Adrenal gland (tissue), 12 donors: ENCODE measurements around the gene TNFAIP3. TPM values are rescaled to one million over a fixed set of nuclear protein-coding genes. Genes with fewer than 3 reads are reported as not detected.

Experiments used
- DNase-seq, 7 donors: peaks; one replicate each; pipeline ENCODE4 v3.0.0-alpha.2; 2019 to 2020
- H3K27ac ChIP-seq, 5 donors: fragments of 200-600 bp; sonication (generic) in 4 of 5; 1 replicate in 3 of 5; 2 replicates in 2 of 5; pipeline versions ENCODE4 v1.5.1 to v1.8.0; 2016 to 2020; ENCODE audit warnings: mild to moderate bottlenecking in 1 of 5
- H3K27me3 ChIP-seq: fragments of 200-600 bp; 2 replicates; pipeline ENCODE4 v1.8.0; 2021
- H3K36me3 ChIP-seq, 2 donors: fragments of 200-600 bp; replicated peaks in 1 of 2; 1 replicate in 1 of 2; 2 replicates in 1 of 2; pipeline versions ENCODE4 v1.5.1 to v1.8.0; 2018 to 2022
- H3K4me1 ChIP-seq, 2 donors: fragments of 200-600 bp; replicated peaks in 1 of 2; 1 replicate in 1 of 2; 2 replicates in 1 of 2; pipeline versions ENCODE4 v1.5.1 to v1.8.0; 2018 to 2021
- H3K4me3 ChIP-seq, 4 donors: fragments of 200-600 bp; sonication (generic) in 3 of 4; one replicate each; pipeline ENCODE4 v1.5.1; 2016 to 2018
- H3K9me3 ChIP-seq, 3 donors: fragments of 200-600 bp; sonication (generic) in 1 of 3; replicated peaks in 1 of 3; 1 replicate in 2 of 3; 2 replicates in 1 of 3; pipeline versions ENCODE4 v1.5.1 to v1.8.0; 2016 to 2021
- POLR2A ChIP-seq, 2 donors: fragments of 450-650 bp; IDR thresholded peaks; one replicate each; pipeline ENCODE4 v1.6.1; 2017; ENCODE audit warnings: antibody characterized with exemption in 2 of 2, mild to moderate bottlenecking in 2 of 2, moderate library complexity in 1 of 2
- WGBS, 4 donors: extraction: QIAGEN DNeasy Blood & Tissue Kit in 2 of 4; methylation state at CpG; one replicate each; pipeline versions ENCODE4 v1.1.5 to v1.1.7; 2013 to 2017; 5-methylcytosine and 5-hydroxymethylcytosine counted together
- intact Hi-C, 2 donors: fragments of 100-400 bp; cut with DNase I; formaldehyde crosslinking; loops; one replicate each; pipeline versions ENCODE4 v1.14.1 to v1.15.0; 2022 to 2023
- polyA plus RNA-seq, 3 donors: library from polyadenylated mRNA; stranded (reverse); fragments of 200-250 nt in 2 of 3; fragments of 350-450 nt in 1 of 3; fragmentation: Illumina TruSeq in 1 of 3; extraction: RNeasy Lipid Tissue Mini Kit (QIAGEN cat#74804) in 1 of 3; gene quantifications; one replicate each; pipeline ENCODE4 v1.2.3, GENCODE V29; 2013 to 2014
- total RNA-seq, 9 donors: library from RNA; depleted of rRNA in 4 of 9; stranded (reverse); fragments of >200 nt in 4 of 9; fragments of 120-200 nt in 1 of 9; fragmentation: NEBNext Ultra II Directional in 1 of 9; extraction: Animal tissue kit (Norgen Biotek cat#: 25700) in 1 of 9; gene quantifications; one replicate each; pipeline versions ENCODE4 v1.1.0 to v1.2.4, GENCODE V29; 2013 to 2023
- TF ChIP-seq, protein P1 (sequence below), 6 experiments: fragments of 450-650 bp in 4 of 6; fragments of 200-600 bp in 2 of 6; sonication (generic) in 1 of 6; IDR thresholded peaks; 1 replicate in 5 of 6; 2 replicates in 1 of 6; pipeline versions ENCODE4 v1.5.1 to v1.8.0; 2016 to 2021; ENCODE audit warnings: antibody characterized with exemption in 6 of 6, mild to moderate bottlenecking in 2 of 6, moderate library complexity in 1 of 6
- donor health status: healthy with polysubstance abuse.
- donor health status: Bipolar disorder and iron deficiency.
- donor health status: DM: yes; HTN: yes; CAD: no.
- donor health status: DM: no; HTN: no; CAD: no.
- donor health status: DM: no; HTN: no; CAD: no.
- donor health status: DM: yes; HTN: yes; CAD: no.

The TNFAIP3 gene
- total and polyA plus RNA-seq, 12 donors, result 5.0 to 29.7 (median 15.2) TPM

- Histone ChIP-seq H3K27ac (no peak overlapping the region), H3K4me3 (no peak overlapping the region), H3K9me3 (no peaks in the 10 kb centered on the region), H3K36me3 (no peaks in the 10 kb centered on the region), H3K4me1 (peaks cover 0 to 10% of the 10 kb centered on the region in 2 donors), H3K27me3 (no peaks in the 10 kb centered on the region)
- WGBS, 4 donors, result 68 to 80% (median 71%) methylated on average over 5 of the region's 5 CpGs
- DNase-seq, result no peak
- TF ChIP-seq, protein P1, sequence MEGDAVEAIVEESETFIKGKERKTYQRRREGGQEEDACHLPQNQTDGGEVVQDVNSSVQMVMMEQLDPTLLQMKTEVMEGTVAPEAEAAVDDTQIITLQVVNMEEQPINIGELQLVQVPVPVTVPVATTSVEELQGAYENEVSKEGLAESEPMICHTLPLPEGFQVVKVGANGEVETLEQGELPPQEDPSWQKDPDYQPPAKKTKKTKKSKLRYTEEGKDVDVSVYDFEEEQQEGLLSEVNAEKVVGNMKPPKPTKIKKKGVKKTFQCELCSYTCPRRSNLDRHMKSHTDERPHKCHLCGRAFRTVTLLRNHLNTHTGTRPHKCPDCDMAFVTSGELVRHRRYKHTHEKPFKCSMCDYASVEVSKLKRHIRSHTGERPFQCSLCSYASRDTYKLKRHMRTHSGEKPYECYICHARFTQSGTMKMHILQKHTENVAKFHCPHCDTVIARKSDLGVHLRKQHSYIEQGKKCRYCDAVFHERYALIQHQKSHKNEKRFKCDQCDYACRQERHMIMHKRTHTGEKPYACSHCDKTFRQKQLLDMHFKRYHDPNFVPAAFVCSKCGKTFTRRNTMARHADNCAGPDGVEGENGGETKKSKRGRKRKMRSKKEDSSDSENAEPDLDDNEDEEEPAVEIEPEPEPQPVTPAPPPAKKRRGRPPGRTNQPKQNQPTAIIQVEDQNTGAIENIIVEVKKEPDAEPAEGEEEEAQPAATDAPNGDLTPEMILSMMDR (IDR thresholded peaks at IDR 0.05), result no peak
- TF ChIP-seq POLR2A (IDR thresholded peaks at IDR 0.05), result no peak
- intact Hi-C loops, result no loop called here
These were observed 16.9 kb upstream of the TNFAIP3 start for GRCh38 chr6:137849981-137850714.

DNA sequence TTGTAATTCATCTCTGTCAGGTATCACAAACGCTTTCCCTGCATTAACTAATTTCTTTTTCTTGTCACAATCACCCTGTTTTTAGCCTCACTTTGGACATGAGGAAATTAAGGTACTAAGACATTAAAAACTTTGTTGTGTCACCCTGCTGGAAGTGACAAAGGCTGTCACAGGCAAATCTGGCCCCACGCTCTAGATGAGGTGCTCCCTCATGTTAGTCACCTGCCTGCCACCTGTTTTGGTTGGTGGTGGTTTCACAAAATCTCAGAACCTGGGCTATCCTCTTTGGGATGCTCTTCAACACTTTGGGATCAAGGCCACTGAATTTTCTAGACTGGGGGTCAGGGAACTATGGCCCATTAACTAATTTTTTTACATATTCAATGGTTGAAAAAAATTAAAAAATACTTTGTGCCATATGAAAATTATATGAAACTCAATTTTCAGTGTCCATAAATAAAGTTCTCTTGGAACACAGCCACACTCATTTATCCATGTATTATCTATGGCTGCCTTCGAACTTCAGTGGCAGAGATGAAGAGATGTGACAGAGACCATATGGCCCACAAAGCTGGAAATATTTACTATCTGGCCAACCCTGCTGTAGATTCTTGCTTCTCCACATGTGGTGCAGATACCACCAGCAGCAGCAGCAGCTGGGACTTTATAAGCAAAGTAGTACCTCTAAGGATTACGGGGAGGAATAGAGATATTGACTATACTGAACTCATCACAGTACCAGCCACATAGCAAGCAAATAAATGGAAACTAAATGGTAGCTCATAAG lies 16.1 kb upstream of the TNFAIP3 start:
- intact Hi-C loops, result no loop called here

GRCh38 chr6:137851669-137852068 lies 15.4 kb upstream of the TNFAIP3 start:
- TF ChIP-seq, protein P1 (IDR thresholded peaks at IDR 0.05), result no peak
- no peak for TF ChIP-seq POLR2A (IDR thresholded peaks at IDR 0.05)
- 88 to 98% (median 94%) methylated on average over 3 of the region's 3 CpGs for WGBS, 4 donors
- Histone ChIP-seq H3K27me3 (no peaks in the 10 kb centered on the region), H3K27ac (no peak overlapping the region), H3K4me1 (peaks cover 0 to 10% of the 10 kb centered on the region in 2 donors), H3K36me3 (no peaks in the 10 kb centered on the region), H3K4me3 (no peak overlapping the region), H3K9me3 (no peaks in the 10 kb centered on the region)
- intact Hi-C loops, result no loop called here
- DNase-seq, result no peak

More for the DNA sequence above, 16.1 kb upstream of the TNFAIP3 start:
- H3K27ac ChIP-seq, result no peak overlapping the region
- H3K9me3 ChIP-seq, result no peaks in the 10 kb centered on the region
- TF ChIP-seq, protein P1 (IDR thresholded peaks at IDR 0.05), result no peak
- no peak for TF ChIP-seq POLR2A (IDR thresholded peaks at IDR 0.05)
- no peaks in the 10 kb centered on the region for H3K27me3 ChIP-seq
- DNase-seq, result no peak
- no peak overlapping the region for H3K4me3 ChIP-seq
- WGBS, 4 donors, result 75 to 82% (median 80%) methylated on average over 4 of the region's 4 CpGs
- no peaks in the 10 kb centered on the region for H3K36me3 ChIP-seq
- peaks cover 0 to 10% of the 10 kb centered on the region in 2 donors for H3K4me1 ChIP-seq

GRCh38 chr6:137852346-137852745 lies 14.7 kb upstream of the TNFAIP3 start:
- H3K27me3 ChIP-seq, result no peaks in the 10 kb centered on the region
- intact Hi-C loops, result no loop called here
- TF ChIP-seq POLR2A (IDR thresholded peaks at IDR 0.05), result no peak
- TF ChIP-seq, protein P1 (IDR thresholded peaks at IDR 0.05), result no peak
- DNase-seq, result no peak
- WGBS, 4 donors, result 83 to 91% (median 87%) methylated on average over 3 of the region's 3 CpGs
- H3K36me3 ChIP-seq, result no peaks in the 10 kb centered on the region
- no peak overlapping the region for H3K27ac ChIP-seq
- no peaks in the 10 kb centered on the region for H3K9me3 ChIP-seq
- peaks cover 0 to 10% of the 10 kb centered on the region in 2 donors for H3K4me1 ChIP-seq
- H3K4me3 ChIP-seq, result no peak overlapping the region
